ENCODE results near the gene CYBRD1. TPM values are rescaled to one million over a fixed set of nuclear protein-coding genes. Genes with fewer than 3 reads are reported as not detected.

The CYBRD1 gene
- total and polyA plus RNA-seq, 9 donors: 59.4 to 111 (median 81.5) TPM

DNA sequence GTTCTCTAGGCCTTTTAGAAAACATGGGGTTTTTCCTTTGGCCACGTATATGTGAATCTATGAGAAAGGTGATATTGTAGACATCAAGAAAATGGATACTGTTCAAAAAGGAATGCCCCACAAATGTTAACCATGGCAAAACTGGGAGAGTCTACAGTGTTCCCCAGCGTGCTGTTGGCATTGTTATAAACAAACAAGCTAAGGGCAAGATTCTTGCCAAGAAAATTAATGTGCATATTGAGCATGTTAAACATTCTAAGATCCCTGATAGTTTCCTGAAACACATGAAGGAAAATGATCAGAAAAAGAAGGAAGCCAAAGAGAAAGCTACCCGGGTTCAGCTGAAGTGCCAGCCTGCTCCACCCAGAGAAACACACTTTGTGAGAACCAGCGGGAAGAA lies 64.9 kb downstream of the CYBRD1 start:
- peaks cover 2% of the 10 kb centered on the region for H3K9me3 ChIP-seq (replicated peaks; ENCODE audit: control insufficient read depth, low read depth, low read length)
- no peak overlapping the region for H3K4me3 ChIP-seq (ENCODE audit: low read length)
- no peak for DNase-seq
- no peaks in the 10 kb centered on the region for H3K36me3 ChIP-seq (ENCODE audit: control insufficient read depth, insufficient read depth, low read length)
- WGBS (ENCODE audit: insufficient coverage): no CpG with 5 or more reads among the region's 4 CpGs
- H3K4me1 ChIP-seq (ENCODE audit: control insufficient read depth, insufficient read depth, low read length): no peaks in the 10 kb centered on the region
- H3K27ac ChIP-seq (ENCODE audit: low read length): no peak overlapping the region
- no peaks in the 10 kb centered on the region for H3K27me3 ChIP-seq (ENCODE audit: control insufficient read depth, insufficient read depth, low read length)

DNA sequence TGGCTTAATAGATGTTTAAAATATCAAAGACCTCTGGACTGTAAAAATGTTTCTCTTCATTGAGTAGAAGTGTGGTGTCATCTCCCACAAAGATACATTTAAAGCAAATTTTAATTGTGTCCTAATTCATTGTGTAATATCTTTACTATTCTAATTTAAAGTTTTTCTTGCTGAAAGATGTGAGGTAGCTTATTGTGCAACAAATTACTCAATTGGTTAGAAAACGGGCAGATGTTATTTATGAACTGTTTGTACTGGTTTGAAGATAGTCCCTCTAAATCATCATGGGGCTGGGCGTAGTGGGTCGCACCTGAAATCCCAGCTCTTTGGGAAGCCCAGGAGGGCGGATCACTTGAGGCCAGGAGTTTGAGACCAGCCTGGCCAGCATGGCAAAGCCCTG lies 65.3 kb downstream of the CYBRD1 start:
- Histone ChIP-seq H3K4me1 (ENCODE audit: control insufficient read depth, insufficient read depth, low read length) (no peaks in the 10 kb centered on the region), H3K4me3 (ENCODE audit: low read length) (no peak overlapping the region), H3K9me3 (replicated peaks; ENCODE audit: control insufficient read depth, low read depth, low read length) (peaks cover 2% of the 10 kb centered on the region), H3K27me3 (ENCODE audit: control insufficient read depth, insufficient read depth, low read length) (no peaks in the 10 kb centered on the region), H3K27ac (ENCODE audit: low read length) (no peak overlapping the region), H3K36me3 (ENCODE audit: control insufficient read depth, insufficient read depth, low read length) (no peaks in the 10 kb centered on the region)
- WGBS (ENCODE audit: insufficient coverage): 83% methylated on average over 4 of the region's 4 CpGs
- no peak for DNase-seq

DNA sequence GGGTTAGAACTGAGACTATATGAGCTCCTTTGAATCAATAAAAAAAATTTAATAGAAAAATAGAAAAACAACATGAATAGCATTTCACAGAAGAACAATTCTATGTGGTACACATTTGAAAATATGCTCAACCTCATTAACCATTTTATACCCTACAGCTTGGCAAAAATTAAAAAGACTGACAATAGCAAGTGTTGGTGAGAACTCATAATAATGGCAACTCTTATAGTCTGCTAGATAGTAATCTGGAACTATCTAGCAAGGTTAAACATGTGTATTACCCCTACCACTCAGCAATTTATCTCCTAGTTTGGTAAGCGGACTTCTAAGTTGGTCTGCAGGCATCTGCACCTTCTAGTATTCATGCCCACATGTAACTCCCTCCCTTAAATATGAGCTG lies 67.8 kb downstream of the CYBRD1 start:
- no peaks in the 10 kb centered on the region for H3K36me3 ChIP-seq (ENCODE audit: control insufficient read depth, insufficient read depth, low read length)
- H3K4me1 ChIP-seq (ENCODE audit: control insufficient read depth, insufficient read depth, low read length): no peaks in the 10 kb centered on the region
- peaks cover 2% of the 10 kb centered on the region for H3K9me3 ChIP-seq (replicated peaks; ENCODE audit: control insufficient read depth, low read depth, low read length)
- no peak for DNase-seq
- H3K27ac ChIP-seq (ENCODE audit: low read length): no peak overlapping the region
- H3K27me3 ChIP-seq (ENCODE audit: control insufficient read depth, insufficient read depth, low read length): no peaks in the 10 kb centered on the region
- no CpG with 5 or more reads among the region's 1 CpG for WGBS (ENCODE audit: insufficient coverage)
- no peak overlapping the region for H3K4me3 ChIP-seq (ENCODE audit: low read length)

DNA sequence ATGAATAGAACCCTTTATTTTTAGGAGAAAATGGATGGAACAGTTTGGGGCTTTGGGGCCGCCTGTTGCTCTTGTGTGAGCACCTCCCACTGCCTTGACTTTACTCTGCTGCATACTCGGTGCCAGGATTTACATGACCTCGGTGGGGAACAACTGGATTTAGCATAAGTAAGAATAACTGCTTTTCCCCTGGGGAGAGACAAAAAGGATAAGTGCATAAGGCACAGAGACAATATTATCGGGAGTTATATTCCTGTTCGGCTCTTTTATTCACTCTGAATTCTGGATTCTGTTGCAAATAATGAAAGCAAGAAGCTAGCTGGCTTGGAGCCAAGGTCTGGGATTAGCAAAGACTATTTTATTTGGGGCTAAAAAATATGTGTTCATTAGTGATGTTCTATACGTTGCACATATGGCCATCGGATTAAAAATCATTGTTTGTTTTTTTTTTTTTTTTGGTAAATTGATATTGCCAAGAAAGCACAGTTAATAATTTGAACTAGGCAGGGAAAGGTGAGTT lies 69.8 kb downstream of the CYBRD1 start:
- Histone ChIP-seq H3K36me3 (ENCODE audit: control insufficient read depth, insufficient read depth, low read length) (no peaks in the 10 kb centered on the region), H3K27ac (ENCODE audit: low read length) (no peak overlapping the region), H3K9me3 (replicated peaks; ENCODE audit: control insufficient read depth, low read depth, low read length) (peaks cover 2% of the 10 kb centered on the region), H3K4me1 (ENCODE audit: control insufficient read depth, insufficient read depth, low read length) (no peaks in the 10 kb centered on the region), H3K4me3 (ENCODE audit: low read length) (no peak overlapping the region), H3K27me3 (ENCODE audit: control insufficient read depth, insufficient read depth, low read length) (no peaks in the 10 kb centered on the region)
- DNase-seq: peak; percentile 47
- 20% methylated on average over 4 of the region's 7 CpGs for WGBS (ENCODE audit: insufficient coverage)

DNA sequence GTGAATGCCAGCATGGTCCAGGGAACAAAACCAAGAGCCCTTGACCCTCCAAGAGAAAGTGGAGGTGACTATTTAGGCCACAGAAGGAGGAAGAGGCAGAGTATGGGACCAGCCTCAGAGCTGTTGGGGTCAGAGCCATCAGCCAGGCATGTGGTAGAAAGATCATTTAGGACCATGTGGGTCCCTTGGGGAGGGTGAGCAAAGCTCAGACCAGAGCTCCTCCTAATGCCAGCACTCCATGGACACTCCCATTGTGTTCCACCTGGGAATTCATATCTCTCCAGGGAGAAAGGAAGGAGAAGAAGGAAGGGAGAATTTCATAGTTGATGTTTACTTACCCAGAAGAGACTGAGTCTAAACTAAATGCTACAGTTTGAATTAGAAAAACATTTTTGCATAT lies 73.2 kb downstream of the CYBRD1 start:
- no peak for DNase-seq
- no peaks in the 10 kb centered on the region for H3K9me3 ChIP-seq (replicated peaks; ENCODE audit: control insufficient read depth, low read depth, low read length)
- H3K4me3 ChIP-seq (ENCODE audit: low read length): no peak overlapping the region
- H3K36me3 ChIP-seq (ENCODE audit: control insufficient read depth, insufficient read depth, low read length): no peaks in the 10 kb centered on the region
- H3K27me3 ChIP-seq (ENCODE audit: control insufficient read depth, insufficient read depth, low read length): peaks cover 2% of the 10 kb centered on the region
- H3K27ac ChIP-seq (ENCODE audit: low read length): no peak overlapping the region
- no peaks in the 10 kb centered on the region for H3K4me1 ChIP-seq (ENCODE audit: control insufficient read depth, insufficient read depth, low read length)

DNA sequence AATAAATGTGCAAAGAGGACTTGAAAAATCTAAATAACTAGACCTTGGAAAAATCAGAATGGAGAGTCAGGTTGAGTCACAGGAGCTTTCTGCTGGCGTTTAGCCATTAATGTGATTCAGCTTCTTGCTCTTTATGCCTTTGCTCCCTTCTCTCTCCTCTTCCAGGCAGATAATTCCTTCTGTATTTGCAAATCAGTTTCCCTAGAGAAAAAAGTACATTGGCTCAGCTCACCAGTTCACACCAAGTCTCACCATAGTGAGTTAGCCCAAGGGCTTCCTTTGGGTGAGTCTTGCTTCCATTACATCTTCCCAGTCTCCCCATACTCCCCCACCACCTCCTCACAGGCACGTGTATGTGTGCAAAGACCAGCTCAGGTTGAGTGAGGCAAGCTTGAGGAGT lies 73.6 kb downstream of the CYBRD1 start:
- 70% methylated on average over 1 of the region's 2 CpGs for WGBS (ENCODE audit: insufficient coverage)
- peak; percentile 19 for DNase-seq
- H3K9me3 ChIP-seq (replicated peaks; ENCODE audit: control insufficient read depth, low read depth, low read length): no peaks in the 10 kb centered on the region

DNA sequence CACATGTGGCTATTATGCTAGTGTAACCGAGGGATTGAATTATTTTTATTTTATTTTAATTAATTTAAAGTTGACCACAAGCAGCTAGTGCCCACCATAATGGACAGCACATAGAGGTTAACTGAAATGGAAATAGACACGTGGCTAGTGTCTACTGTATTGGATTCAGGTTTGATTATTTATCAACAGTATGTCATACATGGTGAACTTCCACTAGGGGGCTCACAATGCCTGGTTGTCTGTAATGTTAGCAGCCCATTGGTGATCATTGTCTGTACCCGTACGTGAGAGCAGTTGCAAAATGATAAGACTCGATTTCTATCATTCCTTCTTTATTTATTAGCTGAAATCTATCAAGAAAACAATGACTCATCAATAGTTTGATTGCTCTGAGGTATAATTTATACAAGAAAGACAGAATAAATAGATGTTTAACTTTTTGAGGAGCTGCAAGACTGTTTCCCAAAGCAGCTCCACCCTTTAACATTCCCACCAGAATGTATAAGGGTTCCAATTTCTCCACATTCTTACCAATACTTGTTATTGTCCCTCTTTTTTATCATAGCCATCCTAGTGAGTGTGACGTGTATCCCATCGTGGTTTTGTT lies 76.5 kb downstream of the CYBRD1 start:
- H3K4me1 ChIP-seq (ENCODE audit: control insufficient read depth, insufficient read depth, low read length): no peaks in the 10 kb centered on the region
- WGBS (ENCODE audit: insufficient coverage): no CpG with 5 or more reads among the region's 7 CpGs
- no peak overlapping the region for H3K27ac ChIP-seq (ENCODE audit: low read length)
- H3K4me3 ChIP-seq (ENCODE audit: low read length): no peak overlapping the region
- DNase-seq: peak; percentile 65
- H3K9me3 ChIP-seq (replicated peaks; ENCODE audit: control insufficient read depth, low read depth, low read length): no peaks in the 10 kb centered on the region
- H3K36me3 ChIP-seq (ENCODE audit: control insufficient read depth, insufficient read depth, low read length): no peaks in the 10 kb centered on the region
- peaks cover 2% of the 10 kb centered on the region for H3K27me3 ChIP-seq (ENCODE audit: control insufficient read depth, insufficient read depth, low read length)

More for the DNA sequence above, 73.6 kb downstream of the CYBRD1 start:
- H3K36me3 ChIP-seq (ENCODE audit: control insufficient read depth, insufficient read depth, low read length): no peaks in the 10 kb centered on the region
- H3K4me3 ChIP-seq (ENCODE audit: low read length): no peak overlapping the region
- no peak overlapping the region for H3K27ac ChIP-seq (ENCODE audit: low read length)
- peaks cover 2% of the 10 kb centered on the region for H3K27me3 ChIP-seq (ENCODE audit: control insufficient read depth, insufficient read depth, low read length)
- no peaks in the 10 kb centered on the region for H3K4me1 ChIP-seq (ENCODE audit: control insufficient read depth, insufficient read depth, low read length)

DNA sequence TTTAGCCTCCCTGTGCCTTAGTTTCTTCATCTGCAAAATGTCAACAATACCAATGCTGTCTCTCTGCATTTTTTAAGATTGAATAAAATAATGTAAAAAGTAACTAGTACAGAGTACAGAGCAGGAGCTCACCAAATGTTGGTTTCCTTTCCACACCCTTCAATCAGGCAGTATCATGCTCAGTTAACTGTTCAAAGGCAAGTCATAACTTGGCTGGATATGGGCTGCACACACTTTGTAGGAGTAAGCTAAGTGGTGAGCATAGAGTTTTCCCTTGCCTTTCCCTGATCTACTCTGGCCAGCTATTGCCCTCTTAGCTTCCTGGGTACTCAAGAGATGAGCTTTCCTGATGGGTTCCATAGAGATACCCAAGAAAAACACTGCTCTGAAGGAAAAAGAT lies 77.9 kb downstream of the CYBRD1 start:
- H3K4me3 ChIP-seq (ENCODE audit: low read length): no peak overlapping the region
- peaks cover 2% of the 10 kb centered on the region for H3K27me3 ChIP-seq (ENCODE audit: control insufficient read depth, insufficient read depth, low read length)
- H3K27ac ChIP-seq (ENCODE audit: low read length): no peak overlapping the region
- H3K9me3 ChIP-seq (replicated peaks; ENCODE audit: control insufficient read depth, low read depth, low read length): no peaks in the 10 kb centered on the region
- H3K4me1 ChIP-seq (ENCODE audit: control insufficient read depth, insufficient read depth, low read length): no peaks in the 10 kb centered on the region
- DNase-seq: no peak
- no peaks in the 10 kb centered on the region for H3K36me3 ChIP-seq (ENCODE audit: control insufficient read depth, insufficient read depth, low read length)

DNA sequence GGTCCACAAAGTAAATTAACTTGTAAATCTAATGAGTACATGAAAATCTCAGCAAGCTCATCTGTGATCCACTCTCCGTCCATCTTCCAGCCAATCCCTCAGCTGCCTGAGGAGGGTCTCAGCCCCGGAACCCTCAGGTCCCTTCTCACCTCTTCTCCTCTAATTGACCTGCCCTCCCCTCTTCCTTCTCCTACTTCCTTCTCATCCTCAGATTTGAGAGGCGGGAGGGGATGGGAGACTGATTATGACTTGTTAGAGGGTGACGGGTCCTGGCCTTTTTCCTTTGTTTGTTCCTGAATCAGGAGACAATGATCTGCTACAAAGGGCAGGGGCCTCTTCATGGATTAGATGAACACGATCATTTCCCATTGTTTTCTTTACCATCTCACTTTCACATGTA lies 80.1 kb downstream of the CYBRD1 start:
- no peak for DNase-seq
- Histone ChIP-seq H3K36me3 (ENCODE audit: control insufficient read depth, insufficient read depth, low read length) (no peaks in the 10 kb centered on the region), H3K9me3 (replicated peaks; ENCODE audit: control insufficient read depth, low read depth, low read length) (no peaks in the 10 kb centered on the region), H3K4me1 (ENCODE audit: control insufficient read depth, insufficient read depth, low read length) (no peaks in the 10 kb centered on the region), H3K27me3 (ENCODE audit: control insufficient read depth, insufficient read depth, low read length) (peaks cover 2% of the 10 kb centered on the region), H3K27ac (ENCODE audit: low read length) (no peak overlapping the region), H3K4me3 (ENCODE audit: low read length) (no peak overlapping the region)
- no CpG with 5 or more reads among the region's 5 CpGs for WGBS (ENCODE audit: insufficient coverage)

All from muscle of leg (tissue), 11 donors.